GM18520 (cell line): ENCODE measurements around the gene BBS9.
A peak's percentile ranks its signal among the peaks of the same experiment; 100 is the strongest.
"Not testable (repeated sequence)": the region's sequence is repeated elsewhere in the genome, so short reads cannot be mapped to it uniquely, and the experiment has no call there.

Source experiments
- ATAC-seq: cut with Tn5 transposase; IDR thresholded peaks from one replicate; pipeline ENCODE4 v1.9.1; 2021; ENCODE audit not compliant: unreplicated experiment

BBS9 gene

GRCh38 chr7:33193308-33193864 lies 64.0 kb downstream of the BBS9 start:
- ATAC-seq: no peak

- no peak for ATAC-seq
Observed at GRCh38 chr7:33195264-33195663, 65.9 kb downstream of the BBS9 start.

GRCh38 chr7:33196221-33196620 lies 66.9 kb downstream of the BBS9 start:
- no peak for ATAC-seq

- ATAC-seq: no peak
Observed at GRCh38 chr7:33200282-33200681, 70.9 kb downstream of the BBS9 start.

- no peak for ATAC-seq
Observed at GRCh38 chr7:33201821-33202220, 72.5 kb downstream of the BBS9 start.

- ATAC-seq: no peak
Observed at GRCh38 chr7:33210958-33211357, 81.6 kb downstream of the BBS9 start.

- no peak for ATAC-seq
Observed at GRCh38 chr7:33212144-33212543, 82.8 kb downstream of the BBS9 start.

GRCh38 chr7:33215992-33216391 lies 86.6 kb downstream of the BBS9 start:
- ATAC-seq: no peak

GRCh38 chr7:33217595-33217994 lies 88.2 kb downstream of the BBS9 start:
- no peak for ATAC-seq

GRCh38 chr7:33218841-33219535 lies 89.6 kb downstream of the BBS9 start:
- ATAC-seq: not testable (repeated sequence)

- ATAC-seq: no peak
Observed at GRCh38 chr7:33220231-33220630, 90.9 kb downstream of the BBS9 start.

- ATAC-seq: no peak
Observed at GRCh38 chr7:33221390-33221789, 92.0 kb downstream of the BBS9 start.

- no peak for ATAC-seq
Observed at GRCh38 chr7:33232632-33233145, 103.3 kb downstream of the BBS9 start.

GRCh38 chr7:33233659-33234058 lies 104.3 kb downstream of the BBS9 start:
- ATAC-seq: no peak

GRCh38 chr7:33237036-33237435 lies 107.7 kb downstream of the BBS9 start:
- ATAC-seq: no peak

GRCh38 chr7:33243319-33243881 lies 114.0 kb downstream of the BBS9 start:
- ATAC-seq: no peak

GRCh38 chr7:33248671-33249070 lies 119.3 kb downstream of the BBS9 start:
- ATAC-seq: no peak

- ATAC-seq: no peak
Observed at GRCh38 chr7:33250421-33250871, 121.1 kb downstream of the BBS9 start.

GRCh38 chr7:33251301-33251700 lies 121.9 kb downstream of the BBS9 start:
- no peak for ATAC-seq

- ATAC-seq: no peak
Observed at GRCh38 chr7:33258491-33258951, 129.2 kb downstream of the BBS9 start.

GRCh38 chr7:33261585-33261984 lies 132.2 kb downstream of the BBS9 start:
- peak; percentile 90 for ATAC-seq

- no peak for ATAC-seq
Observed at GRCh38 chr7:33262476-33262875, 133.1 kb downstream of the BBS9 start.
